Neural progenitor cell (in vitro differentiated cells): ENCODE data around the gene RABGGTA. TPM values are rescaled to one million over a fixed set of nuclear protein-coding genes. Genes with fewer than 3 reads are reported as not detected.

Experiments
- DNase-seq: peaks from one replicate; pipeline ENCODE4 v3.0.0-alpha.2; 2016; ENCODE audit warnings: low spot score
- H2AFZ ChIP-seq: fragments of 200-600 bp; sonication (generic); replicated peaks from 2 replicates; pipeline ENCODE4 v1.6.1; 2016; ENCODE audit warnings: antibody characterized with exemption
- H3F3A ChIP-seq: fragments of 200-600 bp; sonication (generic); 2 replicates; pipeline ENCODE4 v1.6.1; 2016; ENCODE audit warnings: antibody characterized with exemption, low read depth
- H3K27ac ChIP-seq: fragments of 200-600 bp; sonication (generic); 2 replicates; pipeline ENCODE4 v1.5.1; 2016; ENCODE audit warnings: mild to moderate bottlenecking
- H3K27me3 ChIP-seq: fragments of 200-600 bp; sonication (generic); 2 replicates; pipeline ENCODE4 v1.6.1; 2016; ENCODE audit warnings: mild to moderate bottlenecking, moderate library complexity
- H3K36me3 ChIP-seq: fragments of 200-600 bp; sonication (generic); 2 replicates; pipeline ENCODE4 v1.5.1; 2016
- H3K4me1 ChIP-seq: fragments of 200-600 bp; sonication (generic); 2 replicates; pipeline ENCODE4 v1.6.1; 2016; ENCODE audit warnings: mixed run types
- H3K4me2 ChIP-seq: fragments of 200-600 bp; sonication (generic); 2 replicates; pipeline ENCODE4 v1.6.1; 2016
- H3K4me3 ChIP-seq: fragments of 200-600 bp; sonication (generic); 2 replicates; pipeline ENCODE4 v1.5.1; 2016
- H3K79me2 ChIP-seq: fragments of 200-600 bp; sonication (generic); 2 replicates; pipeline ENCODE4 v1.6.1; 2016; ENCODE audit warnings: low read depth
- H3K9ac ChIP-seq: fragments of 200-600 bp; sonication (generic); 2 replicates; pipeline ENCODE4 v1.6.1; 2016
- H3K9me3 ChIP-seq: fragments of 200-600 bp; sonication (generic); 2 replicates; pipeline ENCODE4 v1.5.1; 2016; ENCODE audit warnings: low read depth
- H4K20me1 ChIP-seq: fragments of 200-600 bp; sonication (generic); 2 replicates; pipeline ENCODE4 v1.6.1; 2016; ENCODE audit warnings: low read depth
- H3K27ac Mint-ChIP-seq: 3 replicates; pipeline ENCODE4 v1.8.0; 2021; ENCODE audit warnings: mixed read lengths
- H3K27me3 Mint-ChIP-seq: 2 replicates; pipeline ENCODE4 v1.8.0; 2022; ENCODE audit warnings: low read depth, mild to moderate bottlenecking, inconsistent platforms, moderate library complexity, mixed read lengths; ENCODE audit not compliant: insufficient read depth
- H3K36me3 Mint-ChIP-seq: 3 replicates; pipeline ENCODE4 v1.8.0; 2021; ENCODE audit warnings: mixed read lengths
- H3K4me1 Mint-ChIP-seq: 3 replicates; pipeline ENCODE4 v1.8.0; 2021; ENCODE audit warnings: mixed read lengths
- H3K4me3 Mint-ChIP-seq: 3 replicates; pipeline ENCODE4 v1.8.0; 2021; ENCODE audit warnings: mild to moderate bottlenecking, moderate library complexity, mixed read lengths
- H3K9me3 Mint-ChIP-seq: 3 replicates; pipeline ENCODE4 v1.8.0; 2020; ENCODE audit warnings: mixed read lengths
- EZH2 ChIP-seq: fragments of 200-600 bp; sonication (generic); IDR thresholded peaks from 2 replicates; pipeline ENCODE4 v1.6.1; 2017; ENCODE audit warnings: antibody characterized with exemption, mild to moderate bottlenecking, moderate library complexity
- EZH2phosphoT487 ChIP-seq: fragments of 200-600 bp; sonication (generic); IDR thresholded peaks from 2 replicates; pipeline ENCODE4 v1.6.1; 2017; ENCODE audit warnings: antibody characterized with exemption
- total RNA-seq: library from RNA; depleted of rRNA; stranded (reverse); fragments of >200 nt; gene quantifications from 2 replicates; pipeline ENCODE4 v1.2.3, GENCODE V29; 2015; ENCODE audit warnings: low replicate concordance
- TF ChIP-seq, protein P1 (sequence below): fragments of 200-600 bp; sonication (generic); IDR thresholded peaks from 2 replicates; pipeline ENCODE4 v1.5.1; 2017; ENCODE audit warnings: antibody characterized with exemption, mild to moderate bottlenecking

The RABGGTA gene
- total RNA-seq, 1 donor from 2014 or later, result 7.1 TPM

DNA sequence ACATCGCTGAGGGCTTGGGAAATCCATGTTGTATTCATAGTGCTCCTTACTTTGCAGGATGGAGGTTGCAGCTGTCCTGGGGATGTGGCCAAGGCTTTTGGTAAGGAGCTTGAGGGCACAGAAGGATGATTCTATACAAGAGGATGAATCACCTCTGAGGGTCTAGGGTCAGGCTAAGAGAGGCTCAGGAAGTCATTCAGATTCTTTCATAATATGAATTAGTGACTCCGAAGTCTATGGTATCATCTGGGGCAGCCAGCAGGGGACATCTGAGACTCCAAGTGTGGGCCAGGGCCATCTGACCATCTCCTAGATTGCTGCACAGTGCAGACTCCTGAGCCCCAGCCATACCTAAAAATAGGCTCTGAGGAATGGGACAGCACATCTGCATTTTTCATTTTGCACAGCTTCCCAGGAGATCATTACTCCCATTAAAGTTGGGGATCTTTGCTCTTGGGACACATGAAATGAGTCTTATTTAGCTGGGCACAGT is 33.9 kb downstream of the RABGGTA start:
- no peak overlapping the region for H3K27ac ChIP-seq
- no peaks in the 10 kb centered on the region for H3K9me3 ChIP-seq
- no peak overlapping the region for H3K27ac Mint-ChIP-seq
- no peaks in the 10 kb centered on the region for H3K36me3 ChIP-seq
- H3K4me3 ChIP-seq, result no peak overlapping the region
- TF ChIP-seq EZH2 (no peak), EZH2phosphoT487 (no peak)
- TF ChIP-seq, protein P1, sequence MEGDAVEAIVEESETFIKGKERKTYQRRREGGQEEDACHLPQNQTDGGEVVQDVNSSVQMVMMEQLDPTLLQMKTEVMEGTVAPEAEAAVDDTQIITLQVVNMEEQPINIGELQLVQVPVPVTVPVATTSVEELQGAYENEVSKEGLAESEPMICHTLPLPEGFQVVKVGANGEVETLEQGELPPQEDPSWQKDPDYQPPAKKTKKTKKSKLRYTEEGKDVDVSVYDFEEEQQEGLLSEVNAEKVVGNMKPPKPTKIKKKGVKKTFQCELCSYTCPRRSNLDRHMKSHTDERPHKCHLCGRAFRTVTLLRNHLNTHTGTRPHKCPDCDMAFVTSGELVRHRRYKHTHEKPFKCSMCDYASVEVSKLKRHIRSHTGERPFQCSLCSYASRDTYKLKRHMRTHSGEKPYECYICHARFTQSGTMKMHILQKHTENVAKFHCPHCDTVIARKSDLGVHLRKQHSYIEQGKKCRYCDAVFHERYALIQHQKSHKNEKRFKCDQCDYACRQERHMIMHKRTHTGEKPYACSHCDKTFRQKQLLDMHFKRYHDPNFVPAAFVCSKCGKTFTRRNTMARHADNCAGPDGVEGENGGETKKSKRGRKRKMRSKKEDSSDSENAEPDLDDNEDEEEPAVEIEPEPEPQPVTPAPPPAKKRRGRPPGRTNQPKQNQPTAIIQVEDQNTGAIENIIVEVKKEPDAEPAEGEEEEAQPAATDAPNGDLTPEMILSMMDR, result no peak
- H3K9me3 Mint-ChIP-seq, result no peaks in the 10 kb centered on the region
- H3K27me3 ChIP-seq, result no peaks in the 10 kb centered on the region
- no peak overlapping the region for H2AFZ ChIP-seq
- no peak overlapping the region for H3K4me2 ChIP-seq
- no peak overlapping the region for H3K9ac ChIP-seq
- H3K36me3 Mint-ChIP-seq, result peaks cover 21% of the 10 kb centered on the region
- H3K4me1 Mint-ChIP-seq, result peaks cover 26% of the 10 kb centered on the region
- H4K20me1 ChIP-seq, result peaks cover 5% of the 10 kb centered on the region
- no peak overlapping the region for H3K4me3 Mint-ChIP-seq
- DNase-seq, result no peak
- peaks cover 10% of the 10 kb centered on the region for H3K4me1 ChIP-seq
- H3F3A ChIP-seq, result peaks cover 10% of the 10 kb centered on the region
- peaks cover 35% of the 10 kb centered on the region for H3K79me2 ChIP-seq
- no peaks in the 10 kb centered on the region for H3K27me3 Mint-ChIP-seq

DNA sequence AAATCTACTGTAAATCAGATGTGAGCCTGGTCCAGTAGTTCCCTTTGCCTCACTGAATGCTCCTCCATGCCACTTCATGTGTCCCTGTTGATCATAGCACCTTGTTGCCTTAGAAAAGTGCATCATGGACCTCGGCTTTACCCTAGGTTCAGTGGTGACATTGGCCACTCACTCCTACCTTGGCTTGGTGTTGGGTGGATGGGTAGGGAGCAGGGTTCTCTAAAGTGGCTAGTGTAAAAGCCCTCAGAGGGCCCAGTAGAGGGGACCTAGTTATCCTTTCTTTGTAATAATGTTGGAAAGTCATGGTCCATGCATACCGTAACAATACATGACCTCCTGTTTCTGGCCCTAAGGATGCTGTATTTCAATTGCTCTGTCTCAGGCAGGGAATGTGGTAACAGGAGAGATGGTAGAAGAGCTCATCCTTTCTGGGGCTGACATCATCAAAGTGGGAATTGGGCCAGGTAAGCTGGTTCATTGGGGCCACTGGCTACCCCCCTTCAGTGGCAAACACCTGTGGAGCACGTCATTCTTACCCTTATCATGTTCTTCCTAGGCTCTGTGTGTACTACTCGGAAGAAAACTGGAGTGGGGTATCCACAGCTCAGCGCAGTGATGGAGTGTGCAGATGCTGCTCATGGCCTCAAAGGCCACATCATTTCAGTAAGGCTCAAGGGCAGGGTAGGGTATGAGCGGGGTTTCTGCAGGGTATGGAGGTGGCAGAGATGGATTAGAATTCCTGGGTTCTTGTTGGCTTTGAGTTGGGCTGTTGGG is 34.5 kb downstream of the RABGGTA start:
- no peak overlapping the region for H3K9ac ChIP-seq
- DNase-seq, result no peak
- H3K4me1 ChIP-seq, result peaks cover 10% of the 10 kb centered on the region
- Mint-ChIP-seq H3K4me3 (no peak overlapping the region), H3K4me1 (peaks cover 26% of the 10 kb centered on the region), H3K9me3 (no peaks in the 10 kb centered on the region), H3K36me3 (peaks cover 21% of the 10 kb centered on the region), H3K27me3 (no peaks in the 10 kb centered on the region), H3K27ac (no peak overlapping the region)
- no peak overlapping the region for H3K27ac ChIP-seq
- no peak overlapping the region for H3K4me2 ChIP-seq
- H3K4me3 ChIP-seq, result no peak overlapping the region
- peaks cover 37% of the 10 kb centered on the region for H3K79me2 ChIP-seq
- H3K36me3 ChIP-seq, result no peaks in the 10 kb centered on the region
- peaks cover 5% of the 10 kb centered on the region for H4K20me1 ChIP-seq
- H3K9me3 ChIP-seq, result no peaks in the 10 kb centered on the region
- peaks cover 9% of the 10 kb centered on the region for H3F3A ChIP-seq
- no peak overlapping the region for H2AFZ ChIP-seq
- TF ChIP-seq EZH2, result no peak
- TF ChIP-seq, protein P1, result no peak
- no peak for TF ChIP-seq EZH2phosphoT487
- no peaks in the 10 kb centered on the region for H3K27me3 ChIP-seq

DNA sequence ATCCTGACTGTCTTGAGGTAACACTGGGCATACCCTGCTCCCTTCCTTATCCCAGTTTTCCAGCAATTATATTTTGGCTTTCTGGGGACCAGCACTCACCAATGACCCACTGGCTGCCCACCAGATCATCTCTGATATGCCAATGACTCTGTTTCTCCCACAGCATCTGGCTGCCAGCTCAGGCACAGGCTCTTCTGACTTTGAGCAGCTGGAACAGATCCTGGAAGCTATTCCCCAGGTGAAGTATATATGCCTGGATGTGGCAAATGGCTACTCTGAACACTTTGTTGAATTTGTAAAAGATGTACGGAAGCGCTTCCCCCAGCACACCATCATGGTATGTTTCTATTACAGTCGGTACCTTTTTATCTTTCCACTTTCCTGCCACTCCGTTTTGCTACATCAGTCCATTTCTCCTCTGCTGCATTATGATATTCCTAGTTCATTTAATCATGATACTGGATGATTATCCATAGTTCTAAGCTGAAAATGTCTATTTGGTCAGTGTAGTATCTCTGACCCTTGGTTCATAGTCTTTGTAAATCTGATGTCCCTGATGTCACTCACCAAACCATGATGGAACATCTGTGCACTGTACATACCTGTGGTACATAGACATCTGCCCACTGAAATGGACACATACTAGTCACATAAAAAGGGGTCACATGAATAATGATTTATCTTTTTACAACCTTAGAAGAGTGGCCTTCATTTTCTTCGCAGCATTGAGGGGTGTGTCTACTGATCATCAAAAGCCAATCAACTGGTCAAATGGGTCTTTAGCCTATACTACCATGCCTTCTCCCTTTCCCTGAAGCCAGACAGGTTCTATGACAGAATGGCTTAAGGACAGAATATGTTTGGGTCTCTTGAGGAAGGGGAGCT is 35.4 kb downstream of the RABGGTA start:
- H2AFZ ChIP-seq, result no peak overlapping the region
- H3K4me3 Mint-ChIP-seq, result peak overlapping the region; percentile 51
- H3K79me2 ChIP-seq, result peaks cover 38% of the 10 kb centered on the region

More for the DNA sequence above, 35.4 kb downstream of the RABGGTA start:
- peaks cover 6% of the 10 kb centered on the region for H4K20me1 ChIP-seq
- H3K4me1 ChIP-seq, result peaks cover 11% of the 10 kb centered on the region
- DNase-seq, result no peak
- Mint-ChIP-seq H3K36me3 (peaks cover 21% of the 10 kb centered on the region), H3K4me1 (peaks cover 29% of the 10 kb centered on the region), H3K9me3 (no peaks in the 10 kb centered on the region), H3K27ac (no peak overlapping the region), H3K27me3 (no peaks in the 10 kb centered on the region)
- no peaks in the 10 kb centered on the region for H3K36me3 ChIP-seq
- no peak overlapping the region for H3K27ac ChIP-seq
- no peaks in the 10 kb centered on the region for H3K9me3 ChIP-seq
- no peak overlapping the region for H3K4me3 ChIP-seq
- H3K9ac ChIP-seq, result no peak overlapping the region
- no peak for TF ChIP-seq EZH2phosphoT487
- TF ChIP-seq EZH2, result no peak
- TF ChIP-seq, protein P1, result no peak
- H3F3A ChIP-seq, result peaks cover 16% of the 10 kb centered on the region
- no peak overlapping the region for H3K4me2 ChIP-seq
- no peaks in the 10 kb centered on the region for H3K27me3 ChIP-seq
